Type B pancreatic cell (in vitro differentiated cells): ENCODE measurements around the gene TSPAN4. TPM values are rescaled to one million over a fixed set of nuclear protein-coding genes. Genes with fewer than 3 reads are reported as not detected.
A peak's percentile ranks its signal among the peaks of the same experiment; 100 is the strongest.

Source experiments
- DNase-seq: peaks from one replicate; pipeline ENCODE4 v3.0.0; 2021; ENCODE audit warnings: mixed read lengths; ENCODE audit not compliant: unreplicated experiment; ENCODE audit errors: extremely low spot score
- H3K27ac Mint-ChIP-seq: 2 replicates; pipeline ENCODE4 v1.8.0; 2021; ENCODE audit warnings: mild to moderate bottlenecking, mixed read lengths
- H3K27me3 Mint-ChIP-seq: 2 replicates; pipeline ENCODE4 v1.8.0; 2021; ENCODE audit warnings: mixed read lengths
- H3K36me3 Mint-ChIP-seq: 2 replicates; pipeline ENCODE4 v1.8.0; 2021; ENCODE audit warnings: mixed read lengths
- H3K4me1 Mint-ChIP-seq: one replicate; pipeline ENCODE4 v1.8.0; 2021; ENCODE audit warnings: mixed read lengths; ENCODE audit not compliant: unreplicated experiment
- H3K4me3 Mint-ChIP-seq: 2 replicates; pipeline ENCODE4 v1.8.0; 2021; ENCODE audit warnings: mild to moderate bottlenecking, mixed read lengths
- H3K9me3 Mint-ChIP-seq: 2 replicates; pipeline ENCODE4 v1.8.0; 2021; ENCODE audit warnings: mixed read lengths
- total RNA-seq: library from RNA; stranded (reverse); gene quantifications from 2 replicates; pipeline ENCODE4 v1.2.1, GENCODE V29; 2021; ENCODE audit warnings: low replicate concordance
- TF ChIP-seq, protein P1 (sequence below): fragments of 200-600 bp; sonication (generic); conservative IDR thresholded peaks from 2 replicates; pipeline ENCODE4 v1.5.0; 2021; ENCODE audit warnings: antibody characterized with exemption, mild to moderate bottlenecking

Gene TSPAN4
- total RNA-seq, 1 donor from 2014 or later, result 43.2 TPM

DNA sequence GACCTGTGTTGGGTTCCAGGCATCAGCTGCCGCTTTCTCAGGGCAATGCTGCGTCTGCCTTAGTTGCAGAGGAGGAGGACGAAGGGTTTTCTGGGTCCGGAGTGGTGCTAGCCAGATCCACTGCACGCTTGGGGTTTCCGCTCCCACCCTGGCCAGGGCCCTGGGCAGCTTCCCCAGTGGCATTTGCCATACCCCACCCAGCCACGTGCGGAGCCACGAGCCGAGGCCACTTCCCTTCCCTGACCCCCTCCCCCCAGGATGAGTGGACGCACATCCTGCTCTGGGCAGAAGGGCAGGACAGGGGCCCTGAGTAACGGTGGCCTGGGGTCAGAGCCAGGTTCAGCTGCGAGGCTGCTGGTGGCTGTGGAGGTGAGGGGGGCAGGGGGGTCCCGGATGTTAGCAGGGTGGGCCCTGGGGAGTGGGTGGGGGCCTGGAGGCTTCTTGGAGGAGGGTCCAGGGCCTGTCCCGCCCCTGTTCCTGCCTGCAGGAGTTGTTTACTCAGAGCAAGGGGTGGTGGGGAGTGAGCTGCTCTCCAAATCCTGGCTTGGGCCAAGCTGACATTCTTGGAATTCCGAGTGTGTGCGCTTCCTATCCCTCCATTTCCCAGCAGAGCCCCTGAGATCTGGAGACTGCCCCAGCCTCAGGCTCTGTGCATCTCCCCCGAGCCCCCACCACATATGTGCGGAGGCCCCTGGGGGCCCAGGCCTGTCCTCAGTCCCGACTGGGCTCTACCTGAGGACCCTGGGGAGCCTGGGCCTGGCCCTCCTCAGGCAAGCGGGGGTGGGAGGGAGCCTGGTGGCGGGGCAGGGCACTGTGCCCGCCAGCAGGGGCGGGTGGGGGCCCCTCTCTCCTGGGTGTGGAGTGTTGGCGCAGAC lies 1.4 kb downstream of the TSPAN4 start:
- Mint-ChIP-seq H3K27me3 (no peaks in the 10 kb centered on the region), H3K36me3 (no peaks in the 10 kb centered on the region), H3K9me3 (no peaks in the 10 kb centered on the region)

DNA sequence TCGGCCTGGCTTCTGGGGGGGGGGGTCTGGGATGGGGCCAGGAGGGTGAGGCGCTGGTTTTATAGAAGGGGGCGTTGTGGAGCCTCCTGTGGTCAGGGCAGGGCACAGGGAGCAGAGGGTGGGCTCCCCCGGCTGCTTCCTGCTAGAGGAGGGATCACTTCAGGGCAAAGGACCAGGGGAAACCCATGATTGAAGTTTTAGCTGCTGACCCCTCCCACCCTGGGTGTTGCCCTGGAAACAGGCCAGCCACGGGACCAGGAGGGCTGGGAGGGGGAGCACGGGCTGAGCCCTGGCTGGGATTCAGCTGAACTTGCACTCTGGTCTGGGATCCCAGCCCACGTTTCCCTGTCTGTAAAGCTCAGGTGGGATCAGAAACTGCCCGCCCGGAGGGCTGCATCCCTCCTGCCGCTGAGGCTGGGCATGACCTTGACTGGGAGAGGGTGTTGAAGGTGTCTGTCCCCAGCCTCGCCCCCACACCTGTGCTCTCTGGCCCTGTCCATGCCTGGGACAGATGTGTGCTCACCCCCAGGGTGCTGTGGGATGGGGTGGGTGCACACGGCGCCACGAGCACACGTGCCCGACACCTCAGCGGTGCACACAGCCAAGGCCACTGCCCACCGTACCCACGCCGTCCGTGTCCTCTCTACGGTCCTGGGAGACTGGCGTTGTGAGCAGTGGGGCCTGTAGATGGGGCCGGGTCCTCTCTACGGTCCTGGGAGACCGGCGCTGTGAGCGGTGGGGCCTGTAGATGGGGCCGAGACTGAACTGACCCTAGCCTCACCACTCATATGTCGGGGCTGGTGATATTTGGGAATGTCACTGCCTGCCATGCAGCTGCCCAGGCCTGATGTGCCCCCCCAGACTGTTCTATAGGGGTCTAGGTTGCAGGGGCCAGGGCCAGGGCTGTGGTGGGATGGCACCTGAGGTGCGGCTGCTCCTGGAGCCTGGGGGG lies 2.3 kb downstream of the TSPAN4 start:
- H3K36me3 Mint-ChIP-seq, result no peaks in the 10 kb centered on the region
- TF ChIP-seq, protein P1, sequence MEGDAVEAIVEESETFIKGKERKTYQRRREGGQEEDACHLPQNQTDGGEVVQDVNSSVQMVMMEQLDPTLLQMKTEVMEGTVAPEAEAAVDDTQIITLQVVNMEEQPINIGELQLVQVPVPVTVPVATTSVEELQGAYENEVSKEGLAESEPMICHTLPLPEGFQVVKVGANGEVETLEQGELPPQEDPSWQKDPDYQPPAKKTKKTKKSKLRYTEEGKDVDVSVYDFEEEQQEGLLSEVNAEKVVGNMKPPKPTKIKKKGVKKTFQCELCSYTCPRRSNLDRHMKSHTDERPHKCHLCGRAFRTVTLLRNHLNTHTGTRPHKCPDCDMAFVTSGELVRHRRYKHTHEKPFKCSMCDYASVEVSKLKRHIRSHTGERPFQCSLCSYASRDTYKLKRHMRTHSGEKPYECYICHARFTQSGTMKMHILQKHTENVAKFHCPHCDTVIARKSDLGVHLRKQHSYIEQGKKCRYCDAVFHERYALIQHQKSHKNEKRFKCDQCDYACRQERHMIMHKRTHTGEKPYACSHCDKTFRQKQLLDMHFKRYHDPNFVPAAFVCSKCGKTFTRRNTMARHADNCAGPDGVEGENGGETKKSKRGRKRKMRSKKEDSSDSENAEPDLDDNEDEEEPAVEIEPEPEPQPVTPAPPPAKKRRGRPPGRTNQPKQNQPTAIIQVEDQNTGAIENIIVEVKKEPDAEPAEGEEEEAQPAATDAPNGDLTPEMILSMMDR, result no peak
- no peak for DNase-seq
- H3K27ac Mint-ChIP-seq, result peak overlapping the region; percentile 70
- no peaks in the 10 kb centered on the region for H3K9me3 Mint-ChIP-seq
- H3K27me3 Mint-ChIP-seq, result no peaks in the 10 kb centered on the region
- peaks cover 21% of the 10 kb centered on the region for H3K4me1 Mint-ChIP-seq
- H3K4me3 Mint-ChIP-seq, result peak overlapping the region; percentile 79

More for the DNA sequence above, 1.4 kb downstream of the TSPAN4 start:
- H3K4me3 Mint-ChIP-seq, result peak overlapping the region; percentile 82
- peaks cover 21% of the 10 kb centered on the region for H3K4me1 Mint-ChIP-seq
- H3K27ac Mint-ChIP-seq, result peak overlapping the region; percentile 53
- DNase-seq, result no peak
- TF ChIP-seq, protein P1, result no peak

DNA sequence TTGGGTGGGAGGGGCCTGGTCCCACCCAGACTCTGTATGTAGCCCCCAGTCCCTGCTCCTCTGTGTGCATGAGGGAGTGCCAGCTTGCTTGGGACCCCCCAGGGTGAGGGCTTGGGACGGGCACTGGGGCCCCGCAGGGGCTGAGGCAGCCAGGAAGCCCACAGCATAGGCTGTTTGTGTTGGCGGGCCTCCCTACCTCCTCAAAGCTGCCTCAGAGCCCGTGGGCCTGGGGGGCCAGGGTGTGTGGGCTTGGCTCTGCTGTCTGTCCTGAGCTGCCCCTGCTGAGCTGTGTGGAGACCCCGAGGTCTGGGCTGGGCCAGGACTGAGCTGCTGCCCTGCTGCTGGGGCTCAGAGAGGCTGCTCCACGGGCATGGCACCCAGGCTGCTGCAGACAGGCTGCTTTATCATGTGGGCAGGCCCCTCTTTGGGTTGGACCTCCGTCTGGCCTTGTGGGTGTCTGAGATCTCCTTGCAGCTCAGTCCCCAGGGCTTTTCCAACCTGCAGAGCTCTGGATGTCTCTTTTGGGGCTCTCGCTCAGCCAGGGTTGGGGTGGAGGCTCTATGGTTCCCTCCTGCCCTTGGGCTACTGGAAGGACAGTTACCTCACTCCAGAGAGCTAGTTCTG lies 3.3 kb downstream of the TSPAN4 start:
- H3K4me3 Mint-ChIP-seq, result peak overlapping the region; percentile 67
- H3K4me1 Mint-ChIP-seq, result peaks cover 13% of the 10 kb centered on the region

DNA sequence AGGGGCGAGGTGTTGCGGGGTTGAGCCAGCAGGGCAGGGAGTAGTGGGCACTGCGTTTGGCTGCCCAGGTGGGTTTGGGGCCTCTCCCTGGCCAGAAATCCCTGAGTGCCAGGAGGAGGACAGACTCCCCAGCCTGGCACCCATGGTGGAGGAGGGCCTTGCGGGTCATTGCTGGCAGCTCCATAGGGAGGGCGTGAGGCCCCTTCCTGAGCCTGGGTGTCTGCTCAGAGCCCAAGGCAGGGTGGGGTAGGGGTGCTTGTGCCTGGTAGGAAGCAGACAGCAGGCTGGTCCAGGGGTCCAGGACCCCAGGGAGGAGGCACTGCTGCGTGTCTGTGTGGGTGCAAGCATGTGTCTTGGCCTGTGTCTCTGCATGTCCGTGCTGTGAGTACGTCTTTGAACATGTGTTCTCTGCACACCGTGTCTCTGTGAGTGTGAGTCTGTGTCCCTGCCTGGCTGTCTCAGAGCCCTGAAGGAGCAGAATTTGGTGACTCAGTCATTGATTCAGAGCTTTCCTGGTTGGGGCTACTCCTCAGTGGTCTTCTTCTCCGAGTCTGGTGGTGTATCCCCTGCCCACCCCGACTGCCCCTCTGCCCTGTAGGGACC lies 3.9 kb downstream of the TSPAN4 start:
- H3K36me3 Mint-ChIP-seq, result no peaks in the 10 kb centered on the region

More for the DNA sequence above, 3.3 kb downstream of the TSPAN4 start:
- Mint-ChIP-seq H3K27ac (no peak overlapping the region), H3K9me3 (no peaks in the 10 kb centered on the region), H3K36me3 (no peaks in the 10 kb centered on the region), H3K27me3 (no peaks in the 10 kb centered on the region)
- TF ChIP-seq, protein P1, result no peak
- DNase-seq, result no peak

More for the DNA sequence above, 3.9 kb downstream of the TSPAN4 start:
- H3K4me1 Mint-ChIP-seq, result peaks cover 9% of the 10 kb centered on the region
- no peak overlapping the region for H3K27ac Mint-ChIP-seq
- H3K4me3 Mint-ChIP-seq, result peak overlapping the region; percentile 67
- no peak for DNase-seq
- no peaks in the 10 kb centered on the region for H3K27me3 Mint-ChIP-seq
- no peaks in the 10 kb centered on the region for H3K9me3 Mint-ChIP-seq
- TF ChIP-seq, protein P1, result no peak
